Neural crest cell (in vitro differentiated cells): ENCODE results near the gene MANBA. TPM values are rescaled to one million over a fixed set of nuclear protein-coding genes. Genes with fewer than 3 reads are reported as not detected.

Experiments
- DNase-seq: peaks from one replicate; pipeline ENCODE4 v3.0.0; 2021; ENCODE audit warnings: low read depth, mixed read lengths, low spot score
- H3K27ac Mint-ChIP-seq: one replicate; pipeline ENCODE4 v1.8.0; 2021; ENCODE audit warnings: mild to moderate bottlenecking, mixed read lengths; ENCODE audit not compliant: unreplicated experiment
- H3K27me3 Mint-ChIP-seq: 2 replicates; pipeline ENCODE4 v1.8.0; 2021; ENCODE audit warnings: low read depth, mild to moderate bottlenecking, mixed read lengths
- H3K36me3 Mint-ChIP-seq: 2 replicates; pipeline ENCODE4 v1.8.0; 2021; ENCODE audit warnings: low read depth, mild to moderate bottlenecking, mixed read lengths
- H3K4me1 Mint-ChIP-seq: 2 replicates; pipeline ENCODE4 v1.8.0; 2021; ENCODE audit warnings: mixed read lengths
- H3K4me3 Mint-ChIP-seq: one replicate; pipeline ENCODE4 v1.8.0; 2021; ENCODE audit warnings: mild to moderate bottlenecking, mixed read lengths
- H3K9me3 Mint-ChIP-seq: 2 replicates; pipeline ENCODE4 v1.8.0; 2021; ENCODE audit warnings: mixed read lengths
- long read RNA-seq: library from polyadenylated mRNA; unstranded; transcript quantifications from one replicate; pipeline ENCODE4 v2.0.0, GENCODE V29; 2020
- total RNA-seq: library from RNA; stranded (reverse); gene quantifications from 2 replicates; pipeline ENCODE4 v1.2.1, GENCODE V29; 2021
- TF ChIP-seq, protein P1 (sequence below): fragments of 200-600 bp; sonication (generic); conservative IDR thresholded peaks from 2 replicates; pipeline ENCODE4 v1.5.0; 2021; ENCODE audit warnings: antibody characterized with exemption, mild to moderate bottlenecking

The MANBA gene
- total RNA-seq, result 18.4 and 19.5 TPM in 2 replicates
- long read RNA-seq, transcript MANBA-201 (17 exons, 3,361 nt), result major isoform, 54 of 70 reads
- long read RNA-seq, partial matches to known transcripts, result 3 of 70 reads
- long read RNA-seq, other reads (novel, unspliced or antisense), result 11 of 70 reads

DNA sequence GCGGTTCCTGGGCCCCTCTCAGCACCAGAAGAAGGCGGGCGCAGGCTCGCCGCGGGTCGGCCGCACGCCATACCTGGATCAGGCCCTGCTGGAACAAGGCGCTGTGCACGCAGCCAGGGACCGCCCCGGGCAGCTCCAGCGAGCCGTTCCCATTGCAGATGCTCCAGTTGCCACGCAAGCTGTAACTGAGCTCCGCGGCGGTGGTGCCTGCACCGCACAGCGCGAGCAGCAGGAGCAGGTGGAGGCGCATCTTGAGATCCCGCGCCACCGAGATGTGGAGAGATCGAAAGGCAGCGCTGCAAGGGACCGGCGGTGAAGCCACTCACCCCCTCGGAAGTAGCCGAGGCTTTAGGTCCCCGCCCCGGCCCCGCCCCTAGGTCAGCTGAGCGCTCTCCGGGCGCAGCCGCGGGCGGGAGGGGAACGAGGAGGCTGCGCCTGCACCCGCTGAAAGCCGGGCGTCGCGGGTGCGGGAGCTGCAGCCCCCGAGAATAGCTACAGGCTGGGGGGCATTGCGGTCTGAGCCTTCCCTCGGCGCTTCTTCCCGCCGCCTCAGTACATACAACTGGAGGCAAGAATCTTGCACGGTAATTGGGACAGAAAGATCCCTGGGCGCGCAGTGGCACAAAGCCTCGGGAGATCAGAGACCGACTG is at the start of gene MANBA:
MANBA (minus strand) TSS at position 324 of the 651 bp plus-strand sequence; CDS start at position 250, 74 bp downstream.
- no peaks in the 10 kb centered on the region for H3K9me3 Mint-ChIP-seq
- TF ChIP-seq, protein P1, sequence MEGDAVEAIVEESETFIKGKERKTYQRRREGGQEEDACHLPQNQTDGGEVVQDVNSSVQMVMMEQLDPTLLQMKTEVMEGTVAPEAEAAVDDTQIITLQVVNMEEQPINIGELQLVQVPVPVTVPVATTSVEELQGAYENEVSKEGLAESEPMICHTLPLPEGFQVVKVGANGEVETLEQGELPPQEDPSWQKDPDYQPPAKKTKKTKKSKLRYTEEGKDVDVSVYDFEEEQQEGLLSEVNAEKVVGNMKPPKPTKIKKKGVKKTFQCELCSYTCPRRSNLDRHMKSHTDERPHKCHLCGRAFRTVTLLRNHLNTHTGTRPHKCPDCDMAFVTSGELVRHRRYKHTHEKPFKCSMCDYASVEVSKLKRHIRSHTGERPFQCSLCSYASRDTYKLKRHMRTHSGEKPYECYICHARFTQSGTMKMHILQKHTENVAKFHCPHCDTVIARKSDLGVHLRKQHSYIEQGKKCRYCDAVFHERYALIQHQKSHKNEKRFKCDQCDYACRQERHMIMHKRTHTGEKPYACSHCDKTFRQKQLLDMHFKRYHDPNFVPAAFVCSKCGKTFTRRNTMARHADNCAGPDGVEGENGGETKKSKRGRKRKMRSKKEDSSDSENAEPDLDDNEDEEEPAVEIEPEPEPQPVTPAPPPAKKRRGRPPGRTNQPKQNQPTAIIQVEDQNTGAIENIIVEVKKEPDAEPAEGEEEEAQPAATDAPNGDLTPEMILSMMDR, result no peak
- H3K4me1 Mint-ChIP-seq, result peaks cover 24% of the 10 kb centered on the region
- peak within 1 kb of the TSS; percentile 98 for H3K4me3 Mint-ChIP-seq
- peak; percentile 59 for DNase-seq
- H3K27me3 Mint-ChIP-seq, result peaks cover 5% of the 10 kb centered on the region
- H3K36me3 Mint-ChIP-seq, result peaks cover 2% of the 10 kb centered on the region
- peak within 1 kb of the TSS; percentile 93 for H3K27ac Mint-ChIP-seq

DNA sequence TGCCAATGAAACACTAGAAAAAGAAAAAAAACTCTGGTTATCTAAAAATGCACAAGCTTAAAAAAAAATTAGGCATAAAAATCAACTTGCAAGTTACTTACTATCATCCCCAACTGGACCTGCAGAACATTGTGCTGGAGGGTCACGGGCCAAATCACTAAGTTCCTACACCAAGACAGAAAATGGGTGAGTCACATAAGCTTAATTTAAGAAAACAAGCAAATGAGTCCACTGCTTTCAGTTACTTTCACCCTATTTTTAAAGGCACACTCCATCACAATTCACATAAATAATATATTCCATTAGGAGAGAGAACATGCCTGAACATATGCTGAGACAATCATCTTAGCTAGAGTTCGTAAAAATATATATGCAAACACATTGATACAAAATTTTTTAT is 48.9 kb upstream of the MANBA start:
- no peak overlapping the region for H3K4me3 Mint-ChIP-seq
- no peaks in the 10 kb centered on the region for H3K9me3 Mint-ChIP-seq
- TF ChIP-seq, protein P1, result no peak
- H3K27ac Mint-ChIP-seq, result no peak overlapping the region
- DNase-seq, result no peak
- no peaks in the 10 kb centered on the region for H3K27me3 Mint-ChIP-seq
- peaks cover 8% of the 10 kb centered on the region for H3K36me3 Mint-ChIP-seq
- H3K4me1 Mint-ChIP-seq, result peaks cover 40% of the 10 kb centered on the region

DNA sequence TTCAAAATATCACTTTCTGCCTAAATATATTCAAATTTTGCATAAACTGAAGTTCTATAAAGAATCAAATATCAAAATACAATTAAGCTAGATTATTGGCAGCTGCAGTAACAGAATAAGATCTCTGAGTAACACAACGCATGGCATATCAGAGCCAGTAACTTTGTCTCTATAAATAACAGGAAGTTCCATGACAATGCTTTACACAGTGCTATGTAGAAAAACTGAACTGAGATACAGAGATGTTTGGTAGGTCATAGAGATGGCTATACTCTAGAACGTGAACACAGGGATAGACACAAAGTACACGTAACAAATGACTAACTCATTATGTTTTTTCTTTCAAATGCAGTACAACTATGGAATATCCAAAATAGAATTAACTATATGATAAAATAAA is 48.4 kb upstream of the MANBA start:
- Mint-ChIP-seq H3K4me1 (peaks cover 36% of the 10 kb centered on the region), H3K4me3 (no peak overlapping the region), H3K9me3 (no peaks in the 10 kb centered on the region), H3K27me3 (no peaks in the 10 kb centered on the region), H3K27ac (no peak overlapping the region), H3K36me3 (peaks cover 8% of the 10 kb centered on the region)
- DNase-seq, result no peak
- TF ChIP-seq, protein P1, result no peak

DNA sequence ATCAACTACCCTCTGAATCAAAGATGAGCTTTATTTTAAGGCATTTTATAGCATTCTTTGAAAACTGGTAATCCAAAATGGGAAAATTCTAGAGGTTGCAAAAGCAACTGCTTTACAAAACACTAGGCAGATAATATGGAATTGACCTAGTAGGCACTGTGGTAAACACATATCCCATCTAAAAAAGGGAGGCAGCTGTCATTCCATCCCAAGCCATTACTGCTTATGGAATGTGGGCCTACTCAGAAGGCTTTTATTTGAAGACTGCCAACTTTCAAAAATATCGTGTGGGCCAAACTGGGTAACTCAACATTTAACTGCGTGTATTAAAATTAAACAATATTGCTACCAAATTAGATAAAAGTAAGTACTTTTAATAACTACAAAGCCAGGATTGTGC is 47.2 kb upstream of the MANBA start:
- Mint-ChIP-seq H3K9me3 (no peaks in the 10 kb centered on the region), H3K4me3 (no peak overlapping the region), H3K27me3 (no peaks in the 10 kb centered on the region), H3K27ac (no peak overlapping the region), H3K36me3 (peaks cover 9% of the 10 kb centered on the region), H3K4me1 (peaks cover 27% of the 10 kb centered on the region)
- TF ChIP-seq, protein P1, result no peak
- no peak for DNase-seq

DNA sequence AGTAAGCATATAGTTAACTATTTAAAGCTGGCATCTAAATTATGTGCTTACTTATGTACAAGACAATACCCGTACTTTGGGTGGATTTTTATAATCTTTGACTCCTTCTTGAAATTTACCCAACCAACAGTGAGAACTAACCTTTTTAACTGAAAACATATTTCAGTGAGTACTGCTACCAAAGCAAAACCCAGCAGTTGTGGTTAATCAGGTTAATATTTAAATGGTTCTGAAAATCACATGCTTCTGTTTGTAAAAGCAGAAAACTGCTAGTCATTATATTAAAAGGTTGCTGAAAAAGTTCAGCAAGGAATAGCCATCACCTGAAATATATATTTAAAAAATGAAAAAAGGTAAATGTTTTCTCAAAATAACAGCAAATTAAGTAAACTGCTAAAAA is 46.6 kb upstream of the MANBA start:
- Mint-ChIP-seq H3K9me3 (no peaks in the 10 kb centered on the region), H3K27ac (no peak overlapping the region), H3K36me3 (peaks cover 9% of the 10 kb centered on the region), H3K27me3 (no peaks in the 10 kb centered on the region), H3K4me3 (no peak overlapping the region), H3K4me1 (peaks cover 24% of the 10 kb centered on the region)
- no peak for DNase-seq
- TF ChIP-seq, protein P1, result no peak
